Vagina (tissue), 2 donors: Measurements from ENCODE around the gene SLC35D2.

Experiments
- POLR2A ChIP-seq, 2 donors: fragments of 450-650 bp; IDR thresholded peaks; one replicate each; pipeline ENCODE4 v1.6.1; 2017; ENCODE audit warnings: antibody characterized with exemption in 2 of 2, mild to moderate bottlenecking in 2 of 2, moderate library complexity in 2 of 2
- TF ChIP-seq, protein P1 (sequence below), 3 experiments: fragments of 450-650 bp in 2 of 3; fragments of 200-600 bp in 1 of 3; sonication (generic) in 1 of 3; IDR thresholded peaks; one replicate each; pipeline ENCODE4 v1.5.1; 2017 to 2019; ENCODE audit warnings: antibody characterized with exemption in 3 of 3, mild to moderate bottlenecking in 2 of 3, moderate library complexity in 2 of 3

DNA sequence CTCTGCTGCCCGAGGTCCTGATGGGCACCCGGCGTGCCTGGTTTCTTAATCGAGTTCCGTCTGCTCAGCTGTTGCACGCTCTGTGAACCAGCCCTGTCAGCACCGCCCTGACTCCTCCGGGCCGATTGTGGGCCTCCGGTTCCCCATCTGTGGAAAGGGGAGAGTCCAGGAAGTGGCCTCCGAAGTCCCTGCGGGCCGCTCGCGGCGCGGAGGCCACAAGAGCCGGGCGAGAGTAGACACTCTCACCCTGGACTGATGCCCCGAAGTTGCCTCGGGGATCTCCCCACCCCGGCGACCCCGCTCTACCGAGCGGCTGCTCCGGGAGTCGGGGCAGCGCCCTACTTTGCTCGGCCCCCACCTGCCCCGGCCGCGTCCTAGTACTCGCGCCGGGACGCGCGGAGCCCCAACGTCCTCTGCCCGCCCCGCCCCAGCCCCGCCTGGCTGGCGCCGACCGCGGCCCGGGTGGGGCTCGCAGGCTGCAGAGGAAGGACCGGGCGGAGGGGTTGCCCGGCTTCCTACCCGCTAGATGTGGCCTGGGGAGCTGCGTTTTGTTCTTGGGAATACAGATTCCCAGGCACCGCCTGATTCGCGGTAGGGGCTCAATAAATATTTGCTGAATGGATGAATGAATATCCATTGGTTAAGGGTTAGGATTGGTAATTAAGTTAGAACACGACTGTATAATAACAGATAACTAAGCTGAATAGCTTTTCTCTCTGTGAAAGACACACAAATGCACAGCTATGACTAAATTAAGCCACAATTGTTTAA is 35.6 kb upstream of the SLC35D2 start:
- peak in 1 of 2 donors; percentile 8 for TF ChIP-seq POLR2A (IDR thresholded peaks at IDR 0.05)
- TF ChIP-seq, protein P1, sequence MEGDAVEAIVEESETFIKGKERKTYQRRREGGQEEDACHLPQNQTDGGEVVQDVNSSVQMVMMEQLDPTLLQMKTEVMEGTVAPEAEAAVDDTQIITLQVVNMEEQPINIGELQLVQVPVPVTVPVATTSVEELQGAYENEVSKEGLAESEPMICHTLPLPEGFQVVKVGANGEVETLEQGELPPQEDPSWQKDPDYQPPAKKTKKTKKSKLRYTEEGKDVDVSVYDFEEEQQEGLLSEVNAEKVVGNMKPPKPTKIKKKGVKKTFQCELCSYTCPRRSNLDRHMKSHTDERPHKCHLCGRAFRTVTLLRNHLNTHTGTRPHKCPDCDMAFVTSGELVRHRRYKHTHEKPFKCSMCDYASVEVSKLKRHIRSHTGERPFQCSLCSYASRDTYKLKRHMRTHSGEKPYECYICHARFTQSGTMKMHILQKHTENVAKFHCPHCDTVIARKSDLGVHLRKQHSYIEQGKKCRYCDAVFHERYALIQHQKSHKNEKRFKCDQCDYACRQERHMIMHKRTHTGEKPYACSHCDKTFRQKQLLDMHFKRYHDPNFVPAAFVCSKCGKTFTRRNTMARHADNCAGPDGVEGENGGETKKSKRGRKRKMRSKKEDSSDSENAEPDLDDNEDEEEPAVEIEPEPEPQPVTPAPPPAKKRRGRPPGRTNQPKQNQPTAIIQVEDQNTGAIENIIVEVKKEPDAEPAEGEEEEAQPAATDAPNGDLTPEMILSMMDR (IDR thresholded peaks at IDR 0.05): no peak
